Upper lobe of left lung (tissue), 4 donors: ENCODE data around the gene SIPA1.

Experiments
- CTCF ChIP-seq, 6 experiments: fragments of 450-650 bp in 4 of 6; fragments of 200-600 bp in 2 of 6; sonication (generic) in 2 of 6; IDR thresholded peaks; one replicate each; pipeline ENCODE4 v1.5.1; 2016 to 2019; ENCODE audit warnings: antibody characterized with exemption in 6 of 6
- EP300 ChIP-seq, 4 donors: sonication (generic); formaldehyde crosslinking; IDR thresholded peaks; one replicate each; pipeline ENCODE4 v1.5.1; 2017; ENCODE audit warnings: antibody characterized with exemption in 4 of 4, control low read depth in 2 of 4
- POLR2A ChIP-seq, 4 donors: fragments of 450-650 bp; IDR thresholded peaks; one replicate each; pipeline ENCODE4 v1.5.1; 2016 to 2017; ENCODE audit warnings: antibody characterized with exemption in 4 of 4, mild to moderate bottlenecking in 2 of 4
- POLR2AphosphoS5 ChIP-seq, 2 donors: sonication (generic); formaldehyde crosslinking; IDR thresholded peaks; one replicate each; pipeline ENCODE4 v1.5.1; 2017; ENCODE audit warnings: antibody characterized with exemption in 2 of 2

GRCh38 chr11:65599216-65599954 lies 38.5 kb upstream of the SIPA1 start:
- TF ChIP-seq CTCF (IDR thresholded peaks at IDR 0.05) (no peak), POLR2AphosphoS5 (IDR thresholded peaks at IDR 0.05) (no peak), POLR2A (IDR thresholded peaks at IDR 0.05) (no peak), EP300 (IDR thresholded peaks at IDR 0.05) (no peak)
